DMS 273 (cell line): ENCODE results near the gene CRB2.
A peak's percentile ranks its signal among the peaks of the same experiment; 100 is the strongest.

Source experiments
- DNase-seq: peaks from one replicate; lab custom pipeline; 2025; ENCODE audit not compliant: unreplicated experiment; lab: John Stamatoyannopoulos, UW

CRB2 gene

DNA sequence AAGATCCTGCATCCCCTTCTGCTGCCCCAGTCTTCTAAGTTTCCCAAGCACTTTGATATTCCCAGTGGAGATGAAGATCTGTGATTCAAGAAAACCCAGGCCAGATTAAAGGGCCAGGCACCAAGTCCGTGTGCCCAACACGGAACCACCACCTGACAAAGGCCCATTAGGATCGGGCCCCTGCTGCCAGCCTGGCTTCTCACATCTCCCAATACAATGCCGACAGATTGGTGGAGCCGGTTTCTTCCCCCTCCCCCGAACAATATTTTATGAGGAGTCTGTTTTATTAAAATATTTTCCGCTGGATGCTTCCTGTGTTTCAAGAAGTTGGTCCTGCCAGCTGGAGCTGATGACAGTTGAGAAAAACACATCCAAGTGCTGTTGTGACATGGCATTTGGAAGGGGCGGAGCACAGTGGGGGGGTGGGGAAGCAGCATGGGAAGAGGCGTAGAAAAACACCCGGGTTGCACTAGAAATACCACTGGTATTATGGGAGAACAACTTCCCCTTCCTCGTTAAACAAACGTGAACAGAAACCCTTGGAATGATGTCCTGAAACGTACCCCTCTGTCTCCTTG, 45.0 kb downstream of the CRB2 start:
- DNase-seq, result no peak

DNA sequence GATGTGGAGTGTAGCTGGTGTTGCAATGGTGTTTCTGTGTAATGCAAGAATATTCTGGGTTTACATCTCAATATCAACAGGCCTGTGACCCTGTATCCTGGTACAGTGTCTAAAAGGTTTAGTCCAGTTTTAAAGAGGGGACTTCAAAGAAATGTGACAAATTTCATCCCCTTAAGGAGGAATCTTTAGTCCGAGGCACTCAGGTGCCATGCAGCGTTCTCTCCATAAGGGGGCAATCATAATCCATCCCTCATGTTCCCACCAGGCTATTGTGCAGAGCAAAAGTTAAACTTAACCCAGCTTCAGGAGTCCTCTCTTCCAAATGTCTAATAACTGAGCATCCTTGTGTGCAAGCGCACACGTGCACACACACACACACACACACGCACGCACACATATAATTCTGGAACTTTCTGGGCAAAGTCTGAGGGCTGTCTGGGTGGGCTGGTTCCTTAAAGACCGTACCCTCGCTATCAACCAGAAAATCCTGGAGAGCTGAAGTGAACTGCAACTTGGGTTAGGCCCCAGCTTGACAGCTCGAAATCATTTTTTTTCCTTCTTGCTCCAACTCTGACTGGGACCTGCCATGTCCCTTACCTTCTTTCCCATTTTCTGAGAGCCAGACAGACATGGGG, 46.0 kb downstream of the CRB2 start:
- peak; percentile 73 for DNase-seq

DNA sequence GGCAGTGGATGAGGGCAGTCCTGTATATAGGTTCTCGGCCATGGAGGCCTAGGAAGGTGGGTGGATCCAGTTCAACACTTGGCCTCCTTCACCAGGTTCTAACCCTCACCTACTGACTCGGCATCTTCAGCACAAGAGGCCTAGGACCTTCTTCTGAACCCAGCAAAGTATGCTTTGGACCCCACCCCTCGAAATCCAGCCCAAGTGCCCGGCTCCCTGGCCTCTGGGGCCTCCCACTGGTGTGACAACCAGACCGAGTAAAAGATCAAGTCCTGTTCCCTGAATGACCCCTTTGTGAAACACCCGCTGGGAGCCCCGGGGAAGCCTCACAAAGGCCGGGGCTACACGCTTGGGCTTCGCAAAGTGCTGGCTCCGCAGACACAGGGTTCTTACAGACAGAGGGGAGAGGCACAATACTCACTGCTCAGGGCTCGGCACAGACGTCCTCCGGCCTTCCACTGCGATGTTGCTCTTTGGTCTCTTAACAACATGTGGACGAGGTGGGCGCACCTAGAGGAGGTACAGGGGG, 47.0 kb downstream of the CRB2 start:
- DNase-seq, result no peak

DNA sequence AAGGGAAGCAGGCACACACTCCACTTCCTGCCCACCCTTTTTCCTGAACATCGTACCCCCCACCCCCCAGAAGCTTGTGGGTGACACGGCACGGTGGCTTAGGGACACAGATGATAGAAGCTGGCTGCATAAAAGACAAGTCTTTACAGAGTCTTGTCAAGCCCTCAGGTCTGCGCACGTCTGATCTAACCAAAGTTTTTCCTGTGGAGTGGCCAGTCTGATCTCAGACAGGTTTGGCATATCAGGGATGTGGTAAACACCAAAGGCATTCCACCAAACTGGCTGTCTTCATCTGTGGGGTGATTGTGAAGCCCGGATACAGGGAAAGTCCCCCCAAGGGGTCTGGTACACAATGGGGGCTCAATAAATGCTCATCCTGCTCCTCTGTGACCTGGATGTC, 50.0 kb downstream of the CRB2 start:
- DNase-seq, result no peak

DNA sequence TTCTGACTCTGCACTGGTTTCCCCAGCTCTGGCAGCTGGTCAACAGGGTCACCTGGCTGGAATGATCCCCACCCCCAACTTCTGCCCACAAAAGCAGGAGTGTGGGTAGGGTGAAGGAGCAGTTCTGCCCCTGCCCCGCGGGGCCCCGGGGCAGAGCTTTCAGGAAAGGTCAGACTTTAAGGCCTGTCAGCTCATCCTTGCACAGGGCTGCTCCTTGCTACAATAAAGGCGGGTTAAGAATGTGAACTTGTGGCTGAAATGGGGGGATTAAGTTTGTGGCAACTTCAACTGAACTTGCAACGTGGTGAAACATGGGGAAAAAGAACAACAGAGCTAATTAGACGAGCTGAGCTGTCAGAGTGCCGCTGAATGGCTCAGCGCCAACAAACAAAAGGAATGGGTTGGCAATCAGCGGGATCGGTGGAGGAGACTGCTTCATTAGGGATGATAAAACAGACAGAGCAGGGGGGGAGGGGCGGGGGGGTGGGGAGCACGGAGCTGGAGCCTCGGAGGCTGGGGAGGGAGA, 50.8 kb downstream of the CRB2 start:
- DNase-seq, result peak; percentile 53

DNA sequence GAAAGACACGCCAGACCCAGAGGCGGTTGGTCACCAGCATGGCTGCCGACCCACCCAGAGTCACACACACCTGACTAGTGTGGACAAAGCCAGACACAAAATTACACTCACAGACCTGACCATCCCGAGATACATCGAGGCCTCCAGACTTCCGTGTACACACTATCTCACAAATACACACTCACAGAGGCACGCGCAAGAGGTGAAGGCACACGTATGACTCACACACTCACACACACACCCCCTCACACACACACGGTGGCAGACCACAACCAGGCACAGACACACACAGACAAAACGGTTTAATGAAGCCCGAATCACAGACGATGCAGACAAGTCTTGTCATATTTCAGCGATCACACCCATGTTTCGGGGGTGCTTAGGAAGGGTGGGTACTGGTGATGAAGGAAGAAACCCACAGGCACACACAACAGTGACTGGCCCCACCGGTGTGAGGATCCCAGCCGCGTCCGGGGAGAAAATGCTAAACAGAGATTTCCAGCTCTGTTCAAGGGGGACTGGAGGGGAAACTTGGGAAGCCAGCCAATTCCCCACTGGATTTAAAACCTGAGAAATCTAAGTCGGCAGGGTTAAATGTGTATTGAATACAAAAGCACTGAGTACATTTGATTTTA, 51.3 kb downstream of the CRB2 start:
- no peak for DNase-seq

DNA sequence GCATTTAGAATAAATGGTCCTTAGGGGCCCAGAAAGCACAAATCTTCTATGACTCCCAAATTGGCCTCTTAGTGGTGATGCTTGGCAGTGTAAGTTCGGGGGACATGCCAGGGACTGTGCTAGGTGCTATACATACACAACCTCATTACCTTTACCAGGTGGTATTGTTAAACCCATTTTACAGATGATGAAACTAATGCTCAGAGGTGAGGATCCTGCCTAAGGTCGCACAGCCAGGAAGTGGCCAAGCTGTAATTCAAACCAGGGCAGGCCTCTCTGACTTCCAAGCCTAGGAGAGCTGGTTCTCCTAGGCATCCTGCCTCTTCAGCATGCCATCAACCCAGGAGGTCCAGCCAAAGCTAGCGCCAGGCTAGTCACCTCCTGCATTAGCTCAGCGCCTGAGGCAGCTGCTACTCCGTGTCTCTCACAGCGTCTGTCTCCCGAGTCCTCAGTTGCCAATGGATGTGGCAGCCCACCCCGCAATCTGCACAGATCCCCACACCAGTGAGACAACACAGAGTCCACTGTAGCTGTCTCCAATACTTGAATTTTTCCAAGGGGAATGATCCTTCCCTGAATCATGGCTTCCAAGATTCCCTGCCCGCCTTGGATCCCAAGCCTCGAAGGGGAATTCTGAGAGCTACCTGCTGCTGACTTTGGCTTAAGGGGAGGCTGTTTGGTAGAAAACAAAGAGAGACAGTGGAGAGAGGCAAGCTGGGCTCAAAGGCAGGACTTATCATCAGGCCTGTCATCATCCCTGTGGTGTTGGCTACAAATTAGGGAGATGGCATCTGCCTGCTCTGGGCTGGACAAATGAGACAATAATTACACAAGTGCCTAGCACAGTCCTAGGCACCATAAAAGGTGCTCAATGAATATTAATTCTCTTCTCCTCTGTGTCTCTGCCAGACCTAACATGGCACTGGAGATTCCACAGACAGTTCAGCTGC, 52.6 kb downstream of the CRB2 start:
- no peak for DNase-seq

DNA sequence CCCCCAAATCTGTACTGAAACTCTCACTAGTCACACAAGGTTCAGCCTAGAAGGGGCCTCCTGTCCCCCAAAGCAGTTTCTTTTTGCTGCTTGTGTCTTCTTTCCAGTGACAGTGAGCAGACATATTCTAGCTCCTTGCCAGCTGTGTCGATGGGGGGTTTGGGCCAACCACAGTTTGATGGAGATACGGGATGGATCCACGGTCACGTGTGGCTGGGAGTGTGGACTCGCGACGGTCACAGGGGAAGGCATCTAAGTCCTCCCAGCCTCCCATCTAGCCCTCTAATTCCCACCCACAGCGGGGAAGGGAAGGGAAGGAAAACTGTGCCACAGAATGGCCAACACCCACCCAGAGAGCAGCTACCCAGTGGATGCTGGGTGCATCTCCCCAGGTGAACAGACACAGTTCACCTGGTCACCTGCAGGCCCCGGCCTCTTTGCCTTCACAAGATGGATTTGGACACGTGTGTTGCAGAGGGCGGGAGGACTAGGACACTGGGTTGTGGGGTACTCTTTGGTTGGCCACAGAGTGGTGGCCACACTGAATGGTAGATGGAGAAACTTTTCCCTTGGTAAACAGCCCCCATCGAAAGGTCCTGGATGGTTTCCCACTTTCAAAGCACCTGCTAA, 54.4 kb downstream of the CRB2 start:
- DNase-seq, result no peak

DNA sequence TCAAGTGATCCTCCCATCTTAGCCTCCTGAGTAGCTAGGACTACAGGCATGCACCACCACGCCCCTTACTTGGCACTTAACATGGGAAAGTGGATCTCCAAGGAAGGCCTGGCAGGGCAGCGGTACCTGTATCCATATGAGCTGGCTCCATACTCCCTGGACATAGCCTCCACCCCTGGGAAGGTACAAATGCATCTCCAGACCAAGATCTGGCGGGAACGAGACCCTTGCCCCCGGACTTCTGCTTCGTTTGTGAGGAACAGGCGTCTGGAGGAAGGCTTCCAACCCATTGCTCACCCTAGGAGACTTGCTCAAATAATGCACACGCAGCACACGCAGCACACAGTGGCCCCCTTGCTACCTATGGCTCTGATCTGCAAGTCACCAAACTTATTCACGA, 55.2 kb downstream of the CRB2 start:
- DNase-seq, result no peak

DNA sequence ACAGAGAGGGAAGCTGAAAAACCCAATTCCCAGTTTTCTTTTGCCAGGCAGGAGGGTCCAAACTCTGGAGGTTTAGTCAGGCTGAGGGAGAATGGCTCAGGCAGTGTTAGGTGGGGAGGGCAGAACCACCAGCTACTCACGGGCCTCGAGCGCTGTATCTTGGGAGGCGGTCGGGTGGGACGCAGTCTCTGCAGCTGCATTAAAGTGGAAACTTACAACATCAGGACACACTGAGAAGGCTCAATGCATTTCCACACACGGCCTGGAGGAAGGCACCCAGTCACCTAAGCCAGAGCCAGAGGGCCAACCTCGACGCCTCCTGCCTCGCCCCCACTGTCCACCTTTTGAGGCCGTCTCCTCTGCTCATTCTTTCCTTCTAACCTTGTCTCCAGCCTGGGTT, 55.6 kb downstream of the CRB2 start:
- no peak for DNase-seq

DNA sequence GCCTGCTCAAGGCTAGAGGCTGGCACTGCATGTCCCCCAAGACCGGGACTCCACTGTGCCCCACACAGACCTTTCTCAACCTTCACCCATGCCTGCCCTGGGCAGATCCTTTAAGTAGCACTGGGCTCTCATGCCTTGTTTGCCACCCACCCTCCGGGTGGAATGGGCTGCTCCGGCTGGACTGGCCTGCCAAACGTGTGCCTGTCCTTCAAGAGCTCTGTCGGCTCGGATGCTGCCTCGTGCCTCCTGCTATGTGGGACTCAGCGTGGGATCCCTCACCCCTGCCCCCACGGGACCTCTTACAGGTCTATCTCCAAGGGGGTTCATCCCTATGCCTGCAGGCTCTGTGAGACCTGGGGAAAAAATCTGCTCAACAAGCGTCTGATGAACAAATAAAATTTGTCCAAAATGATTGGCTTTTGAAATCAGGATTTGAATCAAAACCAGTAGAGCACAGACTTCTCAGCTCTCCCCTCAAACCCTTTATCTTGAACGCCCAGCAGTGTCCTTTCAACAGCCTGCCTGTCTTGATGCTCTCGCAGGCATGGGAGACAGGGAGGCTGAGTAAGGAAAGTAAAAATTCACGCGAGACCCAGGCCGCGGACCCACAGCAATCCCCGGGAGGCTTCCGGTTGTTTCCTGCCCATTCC, 56.3 kb downstream of the CRB2 start:
- DNase-seq, result no peak

DNA sequence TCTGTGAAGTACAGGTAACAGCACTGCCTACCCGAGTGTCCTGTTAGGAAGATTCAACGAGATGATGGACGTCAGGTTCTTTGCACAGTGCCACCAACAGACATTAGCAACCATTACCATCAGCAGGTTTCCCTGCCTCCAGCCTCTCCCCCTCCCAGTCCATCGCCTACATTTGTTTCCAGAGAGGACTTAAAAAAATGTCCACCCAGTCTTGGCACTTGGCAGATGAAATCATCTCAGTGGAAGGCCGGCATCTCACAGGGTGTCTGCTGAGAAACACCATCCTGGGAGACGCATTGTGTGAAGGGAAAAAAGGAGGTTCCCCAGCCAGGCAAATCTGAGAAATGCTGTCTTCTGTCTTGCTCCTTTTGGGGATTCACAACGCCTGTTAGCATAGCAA, 58.2 kb downstream of the CRB2 start:
- DNase-seq, result no peak

DNA sequence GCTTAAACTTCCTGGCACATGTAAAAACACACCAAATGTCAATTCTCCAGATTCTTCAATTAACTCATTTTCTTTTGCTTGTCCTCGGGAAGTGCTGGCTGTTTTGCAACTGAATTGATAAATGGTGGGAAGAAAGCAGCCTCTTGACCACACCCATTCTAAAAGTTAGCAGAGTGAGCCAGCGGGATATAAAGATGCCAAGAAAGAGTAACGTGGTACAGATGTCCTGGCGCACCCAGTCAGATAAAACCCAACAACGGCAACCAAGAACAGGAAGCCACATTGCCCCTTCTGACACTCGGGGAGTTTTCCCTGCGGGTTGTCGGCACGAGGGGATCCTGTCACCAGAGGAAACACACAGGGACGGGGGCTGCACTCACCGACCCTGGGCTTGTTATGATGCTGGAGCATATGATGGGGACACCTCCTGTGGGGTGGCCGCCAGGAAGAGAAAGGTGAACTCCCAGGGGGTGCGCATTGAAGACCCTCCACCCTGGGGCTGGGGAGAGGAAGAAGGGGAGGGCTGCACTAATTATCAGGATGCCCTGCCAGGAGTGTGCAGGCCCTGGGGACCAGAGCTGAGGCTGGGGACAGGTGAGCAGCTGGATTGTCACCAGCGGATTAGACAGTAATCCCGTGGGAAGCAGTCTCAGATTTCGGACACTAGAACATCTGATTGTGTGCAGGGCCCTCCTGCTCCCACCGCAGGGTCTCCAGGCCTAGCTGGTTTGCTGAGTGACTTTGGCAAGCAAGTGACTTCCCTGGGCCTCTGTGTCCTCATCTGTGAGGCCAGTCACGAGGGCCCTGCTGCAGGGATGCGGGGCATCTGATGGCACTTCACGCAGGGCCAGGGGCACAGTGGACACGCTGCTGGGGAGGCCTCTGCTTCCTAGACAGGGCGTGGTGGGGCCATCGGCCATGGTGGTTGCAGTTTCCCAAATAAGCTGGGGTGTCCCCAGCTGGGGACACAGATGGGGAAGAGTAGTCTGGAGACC, 59.2 kb downstream of the CRB2 start:
- DNase-seq, result no peak

DNA sequence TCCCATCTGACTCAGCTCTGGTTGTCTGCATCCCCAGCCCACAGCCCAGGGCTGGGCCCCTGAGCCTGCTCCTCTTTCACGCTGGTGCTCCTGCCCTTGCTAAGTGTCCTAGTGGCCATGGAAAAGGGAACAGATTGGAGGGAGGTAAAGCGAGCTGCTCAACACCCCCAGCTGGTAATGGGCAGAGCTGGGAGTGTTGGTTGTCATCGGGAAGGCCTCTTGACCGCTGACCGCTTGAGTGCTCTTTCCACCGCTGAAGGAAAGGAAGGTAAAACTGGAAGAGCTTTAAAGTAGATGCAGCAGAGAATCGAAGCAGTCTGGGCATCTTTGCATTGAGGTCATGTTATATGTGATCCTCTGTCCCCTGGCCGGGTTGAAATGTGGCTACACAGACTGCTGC, 60.2 kb downstream of the CRB2 start:
- no peak for DNase-seq

DNA sequence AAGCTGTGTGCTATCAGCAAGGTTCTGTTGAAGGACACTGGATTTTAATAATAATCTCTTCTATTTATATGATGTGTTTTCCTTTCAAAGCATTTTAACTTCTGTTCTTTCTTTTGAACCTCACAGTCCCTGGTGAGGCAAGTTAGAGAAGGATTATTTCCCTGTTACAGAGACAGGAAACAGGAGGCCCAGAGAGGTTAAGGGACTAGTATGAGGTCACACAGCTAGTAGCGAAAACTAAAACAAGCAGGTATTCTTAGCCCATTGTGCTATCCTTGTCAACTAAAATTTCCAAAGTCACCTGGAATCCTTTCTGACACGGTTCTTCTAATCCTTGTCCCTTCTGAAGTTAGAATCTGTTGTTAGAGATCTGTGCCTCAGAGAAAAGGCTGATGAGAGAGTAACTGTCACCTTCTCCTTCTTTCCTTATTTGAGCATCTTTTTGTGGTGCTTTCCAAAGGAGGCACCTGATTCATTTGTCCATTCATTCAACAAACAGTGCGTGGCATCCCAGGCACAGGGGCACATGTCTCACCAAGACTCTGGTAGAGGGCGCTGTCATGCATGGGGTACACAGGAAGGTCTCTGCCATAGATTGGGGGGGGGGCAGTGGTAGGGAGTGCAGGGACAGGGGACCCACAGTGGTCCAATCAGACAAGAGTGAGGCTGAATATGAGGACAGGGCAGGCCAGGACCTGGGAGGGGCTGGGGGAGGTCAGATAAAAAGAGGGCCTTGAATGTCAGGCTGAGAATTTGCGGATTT, 61.5 kb downstream of the CRB2 start:
- no peak for DNase-seq

DNA sequence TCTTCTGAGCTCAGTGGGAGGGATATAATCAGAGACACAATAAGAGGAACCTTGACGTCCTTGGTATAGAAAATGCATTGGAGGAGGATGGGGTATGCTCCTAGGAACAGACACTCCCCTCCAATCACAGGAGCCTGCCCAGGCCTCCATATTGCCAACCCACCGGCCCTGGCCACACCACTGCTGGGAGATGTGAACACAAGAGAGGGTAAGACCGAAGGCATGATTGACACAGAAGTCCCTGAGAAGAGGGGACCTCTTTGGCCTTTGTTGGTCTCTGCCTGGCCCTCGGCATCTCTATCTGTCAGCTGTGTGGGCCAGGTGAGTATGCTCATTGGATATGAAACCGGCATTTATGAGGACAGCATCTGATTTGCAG, 62.0 kb downstream of the CRB2 start:
- DNase-seq, result no peak

DNA sequence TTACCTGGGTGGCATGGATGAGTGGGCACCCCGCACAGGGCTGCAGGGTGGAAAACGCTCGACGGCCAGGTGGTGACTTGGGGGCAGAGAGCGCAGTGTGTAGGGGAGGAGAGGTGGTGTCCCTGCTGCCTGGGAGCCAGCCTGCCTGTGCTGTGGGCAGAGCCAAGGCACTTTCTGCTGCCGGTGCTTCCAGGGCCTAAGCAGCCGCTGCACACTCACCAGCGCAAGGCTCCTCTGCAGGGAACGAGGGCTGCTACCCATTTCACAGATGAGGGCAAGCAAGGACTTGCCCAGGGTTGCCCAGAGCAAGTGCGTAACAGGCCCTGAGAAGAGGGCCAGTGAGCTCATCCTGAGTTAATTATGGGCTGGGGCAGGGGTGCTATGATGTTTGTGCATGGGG, 62.5 kb downstream of the CRB2 start:
- DNase-seq, result no peak

DNA sequence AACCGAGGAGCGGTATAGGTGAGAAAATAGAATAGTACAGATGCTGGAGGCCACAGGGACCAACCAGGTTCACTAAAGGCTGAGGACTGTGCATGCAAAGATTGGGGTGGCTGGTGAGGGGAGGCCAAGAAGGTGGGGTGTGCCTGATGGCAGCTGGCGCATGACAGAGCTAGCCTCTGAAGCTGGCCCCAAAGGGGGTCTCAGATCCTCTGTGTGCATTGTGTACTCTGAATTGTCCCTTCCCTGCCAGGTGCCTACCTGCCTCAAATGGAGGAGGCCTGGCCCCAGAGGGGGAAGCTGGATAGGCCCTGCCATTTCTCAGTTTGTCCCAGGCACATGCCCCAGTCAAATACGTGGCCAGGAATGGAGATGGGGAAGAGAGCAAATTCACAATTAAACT, 63.1 kb downstream of the CRB2 start:
- no peak for DNase-seq
